Fibroblast of mammary gland (primary cell): Measurements from ENCODE around the gene GAL3ST1.
A peak's percentile ranks its signal among the peaks of the same experiment; 100 is the strongest.
"Not testable (repeated sequence)": the region's sequence is repeated elsewhere in the genome, so short reads cannot be mapped to it uniquely, and the experiment has no call there.

Source experiments
- DNase-seq: peaks from one replicate; pipeline ENCODE4 v3.0.0-alpha.2; 2010; ENCODE audit warnings: low read depth
- H3K4me3 ChIP-seq: 2 replicates; pipeline ENCODE4 v1.5.1; 2011; ENCODE audit warnings: low read depth, mild to moderate bottlenecking, low read length, moderate library complexity; ENCODE audit not compliant: control insufficient read depth
- TF ChIP-seq, protein P1 (sequence below): conservative IDR thresholded peaks from 2 replicates; pipeline ENCODE4 v1.5.1; 2011; ENCODE audit warnings: low read depth, low read length, inconsistent platforms; ENCODE audit not compliant: control insufficient read depth, insufficient read depth

GAL3ST1 gene

GRCh38 chr22:30546616-30547015, 27.8 kb downstream of the GAL3ST1 start, which contains the start of gene SEC14L6:
SEC14L6 (minus strand) TSS chr22:30546741; CDS start chr22:30546682, 59 bp downstream.
- H3K4me3 ChIP-seq: no peak within 1 kb of the TSS
- DNase-seq: no peak
- TF ChIP-seq, protein P1, sequence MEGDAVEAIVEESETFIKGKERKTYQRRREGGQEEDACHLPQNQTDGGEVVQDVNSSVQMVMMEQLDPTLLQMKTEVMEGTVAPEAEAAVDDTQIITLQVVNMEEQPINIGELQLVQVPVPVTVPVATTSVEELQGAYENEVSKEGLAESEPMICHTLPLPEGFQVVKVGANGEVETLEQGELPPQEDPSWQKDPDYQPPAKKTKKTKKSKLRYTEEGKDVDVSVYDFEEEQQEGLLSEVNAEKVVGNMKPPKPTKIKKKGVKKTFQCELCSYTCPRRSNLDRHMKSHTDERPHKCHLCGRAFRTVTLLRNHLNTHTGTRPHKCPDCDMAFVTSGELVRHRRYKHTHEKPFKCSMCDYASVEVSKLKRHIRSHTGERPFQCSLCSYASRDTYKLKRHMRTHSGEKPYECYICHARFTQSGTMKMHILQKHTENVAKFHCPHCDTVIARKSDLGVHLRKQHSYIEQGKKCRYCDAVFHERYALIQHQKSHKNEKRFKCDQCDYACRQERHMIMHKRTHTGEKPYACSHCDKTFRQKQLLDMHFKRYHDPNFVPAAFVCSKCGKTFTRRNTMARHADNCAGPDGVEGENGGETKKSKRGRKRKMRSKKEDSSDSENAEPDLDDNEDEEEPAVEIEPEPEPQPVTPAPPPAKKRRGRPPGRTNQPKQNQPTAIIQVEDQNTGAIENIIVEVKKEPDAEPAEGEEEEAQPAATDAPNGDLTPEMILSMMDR: no peak

DNA sequence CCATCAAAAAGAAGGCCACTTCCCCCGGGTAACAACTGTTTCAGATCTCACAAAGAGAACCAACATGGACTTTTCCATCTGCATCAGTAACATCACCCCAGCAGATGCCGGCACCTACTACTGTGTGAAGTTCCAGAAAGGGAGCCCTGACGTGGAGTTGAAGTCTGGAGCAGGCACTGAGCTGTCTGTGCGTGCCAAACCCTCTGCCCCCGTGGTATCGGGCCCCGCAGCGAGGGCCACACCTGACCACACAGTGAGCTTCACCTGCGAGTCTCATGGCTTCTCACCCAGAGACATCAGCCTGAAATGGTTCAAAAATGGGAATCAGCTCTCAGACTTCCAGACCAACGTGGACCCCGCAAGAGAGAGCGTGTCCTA, 31.7 kb downstream of the GAL3ST1 start:
- no peak for DNase-seq
- TF ChIP-seq, protein P1: no peak
- H3K4me3 ChIP-seq: no peak overlapping the region

- DNase-seq: no peak
- TF ChIP-seq, protein P1: no peak
Measured at GRCh38 chr22:30541961-30542810, 32.3 kb downstream of the GAL3ST1 start.

GRCh38 chr22:30541511-30541910, 33.0 kb downstream of the GAL3ST1 start:
- DNase-seq, H3K4me3 ChIP-seq: not testable (repeated sequence)

More at GRCh38 chr22:30541961-30542810, 32.3 kb downstream of the GAL3ST1 start:
- H3K4me3 ChIP-seq: no peak overlapping the region

DNA sequence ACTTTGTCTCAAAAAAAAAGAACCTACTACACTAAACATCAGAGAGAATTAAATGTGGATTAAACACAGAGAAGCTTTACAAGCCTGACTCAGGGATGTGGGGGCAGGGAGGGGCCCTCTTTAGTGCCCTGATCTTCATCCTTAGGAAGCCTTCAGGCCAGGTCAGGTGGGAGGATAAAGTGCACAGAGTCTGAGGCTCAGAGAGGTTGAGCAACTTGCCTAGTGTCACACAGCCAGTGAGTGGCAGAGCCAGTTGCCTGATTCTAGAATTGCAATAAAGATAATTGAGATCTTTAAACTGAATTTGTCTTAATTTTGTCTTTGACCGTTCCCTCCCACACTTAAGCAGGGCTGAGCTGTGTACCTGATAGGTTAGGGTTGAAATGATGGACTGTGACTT, 35.1 kb downstream of the GAL3ST1 start:
- TF ChIP-seq, protein P1: no peak

DNA sequence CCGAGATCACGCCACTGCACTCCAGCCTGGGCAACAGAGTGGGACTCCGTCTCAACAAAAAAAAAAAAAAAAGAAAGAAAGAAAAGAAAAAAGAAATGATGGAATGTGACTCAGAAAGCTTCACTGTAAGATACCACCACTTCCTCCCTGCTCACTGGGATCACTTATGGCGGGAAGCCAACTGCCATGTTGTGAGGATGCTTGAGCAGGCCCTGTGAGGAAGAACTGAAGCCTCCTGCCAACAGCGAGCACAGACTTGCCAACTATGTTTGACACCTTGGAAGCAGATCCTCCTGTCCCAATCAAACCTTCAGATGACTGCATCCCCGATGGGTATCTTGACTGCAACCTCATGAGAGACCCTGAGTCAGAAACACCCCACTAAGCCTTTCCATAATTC, 36.2 kb downstream of the GAL3ST1 start:
- TF ChIP-seq, protein P1: no peak
- H3K4me3 ChIP-seq: no peak overlapping the region
- peak; percentile 17 for DNase-seq

More for the DNA sequence above, 35.1 kb downstream of the GAL3ST1 start:
- no peak overlapping the region for H3K4me3 ChIP-seq
- DNase-seq: no peak

GRCh38 chr22:30537083-30537731, 37.3 kb downstream of the GAL3ST1 start:
- TF ChIP-seq, protein P1: no peak
- H3K4me3 ChIP-seq: no peak overlapping the region
- no peak for DNase-seq
